GM19372 (cell line): ENCODE measurements around the gene RALGPS2.
"Not testable (repeated sequence)": the region's sequence is repeated elsewhere in the genome, so short reads cannot be mapped to it uniquely, and the experiment has no call there.

ENCODE experiments used
- ATAC-seq: cut with Tn5 transposase; IDR thresholded peaks from one replicate; pipeline ENCODE4 v1.9.1; 2021; ENCODE audit warnings: mild to moderate bottlenecking, low read depth, moderate library complexity; ENCODE audit not compliant: unreplicated experiment

The RALGPS2 gene

GRCh38 chr1:178939338-178940067 lies 214.5 kb downstream of the RALGPS2 start:
- no peak for ATAC-seq

- no peak for ATAC-seq
These were observed 215.2 kb downstream of the RALGPS2 start for GRCh38 chr1:178940068-178940765.

GRCh38 chr1:178941261-178941689 lies 216.2 kb downstream of the RALGPS2 start:
- ATAC-seq, result no peak

- ATAC-seq, result no peak
These were observed 216.8 kb downstream of the RALGPS2 start for GRCh38 chr1:178941849-178942248.

GRCh38 chr1:178942285-178943198 lies 217.5 kb downstream of the RALGPS2 start:
- ATAC-seq, result no peak

GRCh38 chr1:178944729-178945128 lies 219.7 kb downstream of the RALGPS2 start:
- ATAC-seq, result no peak

GRCh38 chr1:178945763-178946266 lies 220.8 kb downstream of the RALGPS2 start:
- ATAC-seq, result no peak

GRCh38 chr1:178946416-178946815 lies 221.4 kb downstream of the RALGPS2 start:
- no peak for ATAC-seq

- no peak for ATAC-seq
These were observed 222.0 kb downstream of the RALGPS2 start for GRCh38 chr1:178946855-178947676.

GRCh38 chr1:178947677-178947981 lies 222.6 kb downstream of the RALGPS2 start:
- ATAC-seq, result no peak

- no peak for ATAC-seq
These were observed 223.6 kb downstream of the RALGPS2 start for GRCh38 chr1:178948676-178949075.

- ATAC-seq, result not testable (repeated sequence)
These were observed 224.8 kb downstream of the RALGPS2 start for GRCh38 chr1:178949866-178950265.

- no peak for ATAC-seq
These were observed 226.6 kb downstream of the RALGPS2 start for GRCh38 chr1:178951600-178951999.

- ATAC-seq, result no peak
These were observed 228.0 kb downstream of the RALGPS2 start for GRCh38 chr1:178953034-178953433.

GRCh38 chr1:178953538-178954324 lies 228.7 kb downstream of the RALGPS2 start:
- no peak for ATAC-seq

GRCh38 chr1:178954325-178954690 lies 229.3 kb downstream of the RALGPS2 start:
- no peak for ATAC-seq

GRCh38 chr1:178954937-178955336 lies 229.9 kb downstream of the RALGPS2 start:
- ATAC-seq, result no peak

- ATAC-seq, result no peak
These were observed 230.4 kb downstream of the RALGPS2 start for GRCh38 chr1:178955391-178955954.

- ATAC-seq, result no peak
These were observed 233.4 kb downstream of the RALGPS2 start for GRCh38 chr1:178958491-178958890.
